ENCODE data around the gene MAP2. TPM values are rescaled to one million over a fixed set of nuclear protein-coding genes. Genes with fewer than 3 reads are reported as not detected.

The MAP2 gene
- total RNA-seq, 1 experiment from 2014 or later = 0.21 TPM

DNA sequence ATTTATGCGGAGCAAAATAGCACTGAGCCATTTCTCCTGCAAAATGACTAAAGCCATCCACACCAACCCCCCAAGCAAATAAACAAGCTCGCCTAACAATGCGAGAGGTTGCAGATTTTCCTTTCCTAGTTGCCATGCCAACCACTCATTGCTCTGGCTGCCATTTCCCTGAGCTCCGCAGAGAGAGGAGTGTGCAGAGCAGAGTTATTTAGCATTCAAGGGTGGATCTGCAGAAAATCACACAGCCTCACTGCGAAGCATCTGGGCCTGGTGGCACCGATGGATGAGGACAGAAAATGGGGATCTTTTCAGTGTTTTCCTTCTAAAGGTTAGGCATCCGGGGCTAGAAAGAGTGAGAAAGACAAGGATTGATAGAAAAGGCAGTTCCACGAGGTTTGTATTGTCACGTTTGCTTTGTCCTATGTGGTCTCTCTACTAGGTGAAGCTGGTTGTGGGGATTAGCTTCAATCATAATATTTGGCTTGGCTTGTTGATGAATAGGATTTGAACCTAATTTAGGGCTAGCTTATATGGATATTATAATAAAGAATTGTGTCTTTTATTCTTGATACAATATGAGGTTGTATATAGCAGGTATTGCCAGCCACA is 237.5 kb downstream of the MAP2 start:
- Histone ChIP-seq H3K36me3 (no peaks in the 10 kb centered on the region), H3K27me3 (replicated peaks) (0 out of 2 replicates have a peak, but pooled peaks cover 4% of the 10 kb centered on the region), H3K4me1 (replicated peaks) (peaks cover 8% of the 10 kb centered on the region; the same call in 1 of the 2 replicates), H3K27ac (no peak overlapping the region), H3K4me3 (no peak overlapping the region), H3K9me3 (replicated peaks) (no peaks in the 10 kb centered on the region; the same call in 1 of the 2 replicates)
- DNase-seq (ENCODE audit: low read depth in 1 of 2, low spot score in 2 of 2) = peak in 1 of 2 experiments; percentile 19

DNA sequence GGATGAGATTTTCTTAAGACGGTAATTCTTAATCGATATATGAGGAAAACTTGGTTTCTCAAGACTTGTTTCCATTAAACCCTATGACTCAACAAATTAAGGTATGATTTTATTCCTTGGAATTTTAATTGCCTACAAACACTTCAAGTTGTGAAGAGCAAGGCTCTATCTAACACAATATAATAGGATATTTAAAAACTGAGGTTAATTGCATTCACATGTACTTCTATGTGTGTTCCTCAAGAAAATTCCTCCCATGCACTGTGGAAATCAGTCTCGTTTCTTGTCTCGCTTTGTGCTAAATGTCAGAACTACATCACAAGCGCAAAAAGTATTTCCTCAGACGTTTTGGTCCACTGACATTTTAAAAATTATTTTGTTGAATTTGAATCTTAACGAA is 238.2 kb downstream of the MAP2 start:
- Histone ChIP-seq H3K27me3 (replicated peaks) (0 out of 2 replicates have a peak, but pooled peaks cover 4% of the 10 kb centered on the region), H3K4me3 (no peak overlapping the region), H3K9me3 (replicated peaks) (no peaks in the 10 kb centered on the region; the same call in 1 of the 2 replicates), H3K4me1 (replicated peaks) (peaks cover 8% of the 10 kb centered on the region; the same call in 1 of the 2 replicates), H3K27ac (no peak overlapping the region), H3K36me3 (no peaks in the 10 kb centered on the region)
- DNase-seq (ENCODE audit: low read depth in 1 of 2, low spot score in 2 of 2) = no peak

DNA sequence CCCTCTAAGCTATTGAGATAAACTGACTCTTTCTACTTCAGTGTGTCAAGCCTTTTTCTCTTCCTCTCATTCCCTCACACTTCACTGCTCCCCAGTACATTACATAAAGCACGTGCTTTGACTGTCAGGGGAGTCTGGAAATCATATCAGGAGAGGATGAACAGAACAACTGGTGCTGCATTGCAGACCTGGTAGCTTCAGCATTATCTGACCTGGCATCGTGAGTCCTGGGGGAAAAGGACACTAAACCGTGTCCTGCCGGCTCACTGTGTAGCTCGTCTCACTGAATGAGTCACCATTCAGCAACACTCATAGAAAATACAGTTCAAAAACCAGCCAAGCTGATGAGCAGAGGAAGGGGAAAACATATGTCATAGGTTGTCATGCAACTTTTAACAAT is 239.3 kb downstream of the MAP2 start:
- no peak overlapping the region for H3K27ac ChIP-seq
- H3K27me3 ChIP-seq (replicated peaks) = 0 out of 2 replicates have a peak, but pooled peaks cover 4% of the 10 kb centered on the region
- H3K9me3 ChIP-seq (replicated peaks) = no peaks in the 10 kb centered on the region; the same call in 1 of the 2 replicates
- H3K4me3 ChIP-seq = no peak overlapping the region
- H3K4me1 ChIP-seq (replicated peaks) = peaks cover 8% of the 10 kb centered on the region; the same call in 1 of the 2 replicates
- H3K36me3 ChIP-seq = no peaks in the 10 kb centered on the region
- DNase-seq (ENCODE audit: low read depth in 1 of 2, low spot score in 2 of 2) = no peak

DNA sequence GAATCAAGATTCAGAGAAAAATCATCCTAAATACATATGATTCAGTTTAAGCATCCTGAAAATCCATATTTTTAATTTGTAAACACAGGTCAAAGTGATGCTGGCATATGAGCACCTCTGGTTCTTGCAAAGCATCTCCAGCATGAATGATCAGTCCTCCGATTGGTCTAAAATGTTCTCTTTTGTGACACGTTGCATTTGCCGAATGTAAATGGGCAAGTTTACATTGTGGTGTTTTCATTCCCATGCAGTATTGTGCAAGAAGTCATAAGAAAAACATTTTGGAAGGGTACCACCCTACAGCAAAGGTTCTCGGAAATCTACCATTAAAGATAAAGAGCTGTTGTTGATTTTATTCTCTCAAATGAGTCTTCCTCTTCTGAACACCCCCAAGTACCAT is 239.8 kb downstream of the MAP2 start:
- no peak overlapping the region for H3K4me3 ChIP-seq
- no peak for DNase-seq (ENCODE audit: low read depth in 1 of 2, low spot score in 2 of 2)
- no peaks in the 10 kb centered on the region; the same call in 1 of the 2 replicates for H3K9me3 ChIP-seq (replicated peaks)
- H3K4me1 ChIP-seq (replicated peaks) = peaks cover 8% of the 10 kb centered on the region; the same call in 1 of the 2 replicates
- H3K27ac ChIP-seq = no peak overlapping the region
- H3K27me3 ChIP-seq (replicated peaks) = 0 out of 2 replicates have a peak, but pooled peaks cover 4% of the 10 kb centered on the region
- no peaks in the 10 kb centered on the region for H3K36me3 ChIP-seq

DNA sequence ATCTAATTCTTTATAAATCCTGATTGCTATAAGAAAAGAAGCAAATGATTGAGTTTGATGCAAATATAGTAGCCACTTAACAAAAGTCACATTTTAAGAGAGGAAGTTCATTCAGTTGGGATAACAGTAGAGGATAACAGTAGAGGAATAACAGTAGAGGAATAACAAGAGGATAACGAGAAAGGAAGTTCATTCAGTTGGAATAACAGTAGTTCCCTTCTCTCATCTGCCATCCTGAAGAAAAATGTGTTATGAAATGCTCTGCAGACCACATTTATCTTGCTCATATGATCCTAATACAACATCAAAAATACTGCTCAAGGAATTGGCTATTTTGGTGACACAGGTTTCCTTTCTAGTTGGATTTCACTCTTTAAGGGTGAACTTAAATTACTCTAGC is 242.4 kb downstream of the MAP2 start:
- peaks cover 8% of the 10 kb centered on the region; the same call in 1 of the 2 replicates for H3K4me1 ChIP-seq (replicated peaks)
- no peak overlapping the region for H3K27ac ChIP-seq
- no peak for DNase-seq (ENCODE audit: low read depth in 1 of 2, low spot score in 2 of 2)
- 0 out of 2 replicates have a peak, but pooled peaks cover 4% of the 10 kb centered on the region for H3K27me3 ChIP-seq (replicated peaks)
- H3K36me3 ChIP-seq = no peaks in the 10 kb centered on the region
- H3K9me3 ChIP-seq (replicated peaks) = no peaks in the 10 kb centered on the region; the same call in 1 of the 2 replicates
- H3K4me3 ChIP-seq = no peak overlapping the region

DNA sequence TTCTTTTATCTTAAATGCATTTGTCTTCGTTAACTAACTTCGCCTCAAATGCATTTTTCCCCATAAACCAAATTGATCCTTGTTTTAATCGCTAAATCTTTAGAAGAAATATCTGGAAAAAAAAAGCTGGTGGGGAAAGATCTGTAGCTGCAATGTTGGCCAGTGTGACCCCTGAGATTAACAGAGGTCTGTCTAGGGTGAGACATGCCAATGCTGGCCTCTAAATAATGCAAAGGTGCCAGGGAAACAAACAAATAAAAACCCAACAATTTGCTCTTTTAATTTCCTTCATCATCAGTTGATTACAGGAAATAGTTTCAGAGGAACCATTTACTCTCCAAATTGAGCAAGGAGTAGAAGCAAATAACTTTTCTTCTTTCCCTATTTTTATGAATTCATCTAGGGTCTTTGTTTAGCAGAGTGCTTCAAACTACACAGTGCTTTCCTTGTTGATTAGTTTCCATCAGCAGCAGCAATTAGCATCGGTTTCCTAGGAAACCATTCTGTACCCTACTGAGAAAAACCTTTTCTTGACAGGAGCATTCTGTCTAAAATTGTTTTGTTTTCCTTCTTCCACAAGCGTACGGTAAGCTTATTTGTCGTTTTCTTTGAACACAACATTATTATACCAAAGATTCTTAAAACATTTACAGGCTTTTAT is 247.3 kb downstream of the MAP2 start:
- no peaks in the 10 kb centered on the region for H3K9me3 ChIP-seq (replicated peaks)
- H3K27me3 ChIP-seq (replicated peaks) = no peaks in the 10 kb centered on the region
- no peak overlapping the region for H3K27ac ChIP-seq
- H3K4me1 ChIP-seq (replicated peaks) = no peaks in the 10 kb centered on the region
- DNase-seq (ENCODE audit: low read depth in 1 of 2, low spot score in 2 of 2) = no peak
- H3K4me3 ChIP-seq = no peak overlapping the region
- no peaks in the 10 kb centered on the region for H3K36me3 ChIP-seq

DNA sequence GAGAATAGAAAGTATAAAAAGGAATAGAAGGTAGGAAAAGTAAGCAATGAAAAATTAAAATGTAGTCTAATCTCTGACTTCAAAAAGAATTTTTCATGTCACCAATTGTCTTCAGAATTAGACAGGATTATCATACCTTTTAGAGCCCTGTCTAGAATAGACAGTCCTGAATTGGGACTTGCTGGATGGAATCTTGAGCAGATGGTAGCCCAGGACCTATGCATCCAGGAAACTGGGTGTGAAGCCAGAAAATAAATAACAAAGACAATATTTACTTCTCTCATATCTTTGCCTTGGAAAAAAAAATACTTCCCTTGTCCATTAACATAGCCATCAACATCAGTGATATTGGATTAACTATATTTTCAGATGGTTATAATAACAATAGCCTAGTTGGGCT is 250.0 kb downstream of the MAP2 start:
- H3K4me3 ChIP-seq = no peak overlapping the region
- H3K9me3 ChIP-seq (replicated peaks) = no peaks in the 10 kb centered on the region
- DNase-seq (ENCODE audit: low read depth in 1 of 2, low spot score in 2 of 2) = no peak
- no peaks in the 10 kb centered on the region for H3K27me3 ChIP-seq (replicated peaks)
- no peaks in the 10 kb centered on the region for H3K36me3 ChIP-seq
- H3K27ac ChIP-seq = no peak overlapping the region
- H3K4me1 ChIP-seq (replicated peaks) = no peaks in the 10 kb centered on the region

DNA sequence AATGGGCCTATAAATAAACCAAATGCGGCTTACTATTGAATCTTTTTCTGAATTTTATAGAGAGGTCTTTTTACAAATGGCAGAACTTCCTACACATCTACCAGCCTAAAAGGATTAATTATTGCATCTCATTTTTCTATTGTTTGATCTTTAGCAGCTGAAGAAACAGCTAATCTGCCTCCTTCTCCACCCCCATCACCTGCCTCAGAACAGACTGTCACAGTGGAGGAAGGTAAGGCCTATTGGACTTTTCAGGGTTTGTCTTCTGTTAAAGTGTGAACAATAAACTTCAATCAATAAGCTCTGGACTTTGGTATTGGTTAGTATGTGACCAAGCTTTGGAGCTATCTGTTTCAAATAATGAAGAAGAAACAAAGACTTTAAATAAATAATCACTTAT is 256.7 kb downstream of the MAP2 start:
- Histone ChIP-seq H3K4me1 (replicated peaks) (no peaks in the 10 kb centered on the region), H3K27ac (no peak overlapping the region), H3K27me3 (replicated peaks) (peaks cover 9% of the 10 kb centered on the region; the same call in 1 of the 2 replicates), H3K9me3 (replicated peaks) (no peaks in the 10 kb centered on the region), H3K4me3 (no peak overlapping the region), H3K36me3 (no peaks in the 10 kb centered on the region)
- no peak for DNase-seq (ENCODE audit: low read depth in 1 of 2, low spot score in 2 of 2)

DNA sequence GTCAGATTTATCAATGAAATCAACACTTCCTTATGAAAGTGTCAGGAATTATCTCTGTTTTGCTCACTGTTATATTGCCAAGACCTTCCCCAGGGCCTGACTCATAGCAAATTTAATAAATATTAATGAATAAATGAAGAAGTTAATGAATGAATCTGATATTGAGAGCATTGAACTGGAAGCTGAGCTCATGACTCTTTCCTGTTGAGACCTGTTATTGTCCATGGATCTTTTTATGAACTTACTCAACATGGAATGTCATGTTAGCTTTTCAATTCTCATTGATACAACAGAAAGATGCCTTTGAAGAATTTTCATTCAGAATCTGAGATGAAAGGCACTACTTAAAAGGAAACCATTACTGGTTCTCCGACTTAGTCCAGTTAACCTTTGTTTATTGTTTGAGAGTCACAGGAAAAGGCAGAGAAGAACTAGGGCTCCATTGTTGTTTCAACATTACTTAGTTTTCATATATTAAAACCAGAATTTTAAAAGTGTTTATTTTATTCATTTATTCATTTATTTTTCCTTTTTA is 257.4 kb downstream of the MAP2 start:
- H3K4me1 ChIP-seq (replicated peaks) = no peaks in the 10 kb centered on the region
- no peak overlapping the region for H3K4me3 ChIP-seq
- no peak overlapping the region for H3K27ac ChIP-seq
- H3K27me3 ChIP-seq (replicated peaks) = peaks cover 10% of the 10 kb centered on the region; the same call in 1 of the 2 replicates
- DNase-seq (ENCODE audit: low read depth in 1 of 2, low spot score in 2 of 2) = no peak
- H3K9me3 ChIP-seq (replicated peaks) = no peaks in the 10 kb centered on the region
- H3K36me3 ChIP-seq = no peaks in the 10 kb centered on the region

DNA sequence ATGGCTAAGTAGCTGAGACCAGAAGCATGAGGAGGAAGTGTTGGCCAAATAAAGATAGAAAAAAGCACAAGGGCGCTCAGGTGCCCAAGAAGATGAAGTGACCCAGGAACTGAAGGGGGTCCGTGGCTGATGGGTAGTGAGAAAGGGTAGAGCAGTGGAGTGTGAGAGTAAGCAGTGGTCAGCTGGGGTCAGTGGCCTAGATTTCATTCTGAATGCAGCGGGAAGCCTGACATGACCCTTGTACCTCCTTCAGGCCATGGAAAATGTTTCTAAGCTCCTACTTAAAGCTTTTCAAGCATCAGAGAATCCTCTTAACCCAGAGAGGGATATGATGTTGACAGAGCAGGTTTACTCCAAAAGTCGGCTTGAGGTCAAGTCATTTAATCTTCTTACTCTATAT is 258.8 kb downstream of the MAP2 start:
- H3K9me3 ChIP-seq (replicated peaks) = no peaks in the 10 kb centered on the region
- H3K36me3 ChIP-seq = no peaks in the 10 kb centered on the region
- H3K4me3 ChIP-seq = no peak overlapping the region
- no peaks in the 10 kb centered on the region for H3K4me1 ChIP-seq (replicated peaks)
- no peak for DNase-seq (ENCODE audit: low read depth in 1 of 2, low spot score in 2 of 2)
- no peak overlapping the region for H3K27ac ChIP-seq
- H3K27me3 ChIP-seq (replicated peaks) = peaks cover 14% of the 10 kb centered on the region; the same call in 1 of the 2 replicates

DNA sequence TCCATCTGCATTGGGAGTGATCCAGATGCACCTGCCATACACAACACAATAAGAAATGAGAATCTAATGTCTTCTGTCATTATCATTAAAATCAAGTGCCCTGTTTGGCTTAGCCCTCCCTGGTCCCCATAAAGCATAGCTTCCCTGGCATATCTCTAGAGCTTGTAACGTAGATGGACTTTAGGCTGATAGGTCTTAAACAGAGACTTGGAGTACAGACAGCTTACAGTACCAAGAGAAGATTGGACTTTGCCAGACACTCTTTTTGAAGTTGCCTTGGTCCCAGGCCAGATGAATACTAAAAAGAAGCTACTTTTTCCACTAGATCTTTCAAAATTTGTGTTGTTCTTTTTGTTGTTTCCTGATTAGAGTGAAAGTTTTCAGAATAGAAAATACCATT is 261.5 kb downstream of the MAP2 start:
- H3K27me3 ChIP-seq (replicated peaks) = peaks cover 13% of the 10 kb centered on the region; the same call in 1 of the 2 replicates
- no peaks in the 10 kb centered on the region for H3K36me3 ChIP-seq
- no peak overlapping the region for H3K27ac ChIP-seq
- no peaks in the 10 kb centered on the region for H3K4me1 ChIP-seq (replicated peaks)
- no peak overlapping the region for H3K4me3 ChIP-seq
- no peaks in the 10 kb centered on the region for H3K9me3 ChIP-seq (replicated peaks)
- no peak for DNase-seq (ENCODE audit: low read depth in 1 of 2, low spot score in 2 of 2)

DNA sequence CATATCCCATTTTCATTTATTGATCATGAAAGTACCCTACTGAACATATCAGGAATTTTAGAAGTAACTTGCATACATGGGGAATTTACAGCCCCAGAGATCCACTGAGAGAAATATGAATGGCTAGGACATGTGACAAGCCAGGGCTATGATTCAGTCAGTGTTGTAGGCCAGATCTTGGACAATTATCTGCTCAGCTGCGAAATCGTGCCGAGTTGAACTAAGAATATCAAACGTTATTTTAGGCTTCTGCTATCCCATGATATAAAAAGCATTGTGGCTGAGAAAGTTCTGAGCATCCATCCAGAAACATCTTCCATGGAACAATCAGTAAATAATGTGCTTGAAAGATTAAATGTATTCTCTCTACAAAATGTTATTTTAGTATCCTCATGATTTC is 262.1 kb downstream of the MAP2 start:
- no peaks in the 10 kb centered on the region for H3K4me1 ChIP-seq (replicated peaks)
- DNase-seq (ENCODE audit: low read depth in 1 of 2, low spot score in 2 of 2) = no peak
- no peak overlapping the region for H3K4me3 ChIP-seq
- no peak overlapping the region for H3K27ac ChIP-seq
- H3K36me3 ChIP-seq = no peaks in the 10 kb centered on the region
- no peaks in the 10 kb centered on the region for H3K9me3 ChIP-seq (replicated peaks)
- H3K27me3 ChIP-seq (replicated peaks) = peaks cover 13% of the 10 kb centered on the region; the same call in 1 of the 2 replicates

DNA sequence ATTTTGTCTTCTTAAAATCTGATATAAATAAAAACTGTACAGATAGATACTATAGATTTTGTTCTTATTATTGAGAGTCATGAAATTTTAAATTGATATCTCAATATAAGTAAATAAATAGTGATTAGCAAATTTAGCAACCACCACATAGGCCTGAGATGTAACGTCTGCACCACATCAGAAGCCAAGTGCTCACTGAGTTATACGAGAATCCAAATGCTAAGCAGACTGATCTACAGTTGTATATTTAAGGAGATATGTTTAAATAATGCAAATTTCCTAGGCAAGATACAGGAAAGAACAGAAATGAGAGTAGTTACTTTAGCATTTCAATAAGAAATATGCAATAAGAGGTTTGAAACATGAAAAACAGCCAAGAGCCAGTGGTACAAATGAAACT is 262.6 kb downstream of the MAP2 start:
- no peak overlapping the region for H3K27ac ChIP-seq
- DNase-seq (ENCODE audit: low read depth in 1 of 2, low spot score in 2 of 2) = no peak
- H3K9me3 ChIP-seq (replicated peaks) = no peaks in the 10 kb centered on the region
- no peaks in the 10 kb centered on the region for H3K4me1 ChIP-seq (replicated peaks)
- peaks cover 13% of the 10 kb centered on the region; the same call in 1 of the 2 replicates for H3K27me3 ChIP-seq (replicated peaks)
- H3K4me3 ChIP-seq = no peak overlapping the region
- no peaks in the 10 kb centered on the region for H3K36me3 ChIP-seq
